ENCODE results near the gene ANKRD37.

DNA sequence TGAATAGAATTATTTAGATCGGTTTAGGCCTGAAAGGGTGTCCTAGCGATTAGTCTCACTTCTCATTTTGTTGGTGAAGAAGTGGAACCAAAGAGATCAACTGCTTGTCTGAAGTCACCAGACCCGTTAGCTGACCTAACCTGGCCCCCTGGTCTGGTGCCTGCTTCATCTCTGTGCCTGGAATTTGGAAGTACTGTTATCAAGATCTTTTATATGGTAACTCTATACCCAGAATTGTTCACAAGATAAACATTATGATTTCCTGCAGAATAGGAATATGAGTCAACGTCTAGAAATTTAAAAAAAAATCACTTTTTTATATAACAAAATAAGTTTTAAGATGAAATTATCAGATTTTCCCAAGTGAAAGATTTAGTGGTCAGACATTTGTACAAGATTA, 38.1 kb upstream of the ANKRD37 start:
- TF ChIP-seq, protein P1, sequence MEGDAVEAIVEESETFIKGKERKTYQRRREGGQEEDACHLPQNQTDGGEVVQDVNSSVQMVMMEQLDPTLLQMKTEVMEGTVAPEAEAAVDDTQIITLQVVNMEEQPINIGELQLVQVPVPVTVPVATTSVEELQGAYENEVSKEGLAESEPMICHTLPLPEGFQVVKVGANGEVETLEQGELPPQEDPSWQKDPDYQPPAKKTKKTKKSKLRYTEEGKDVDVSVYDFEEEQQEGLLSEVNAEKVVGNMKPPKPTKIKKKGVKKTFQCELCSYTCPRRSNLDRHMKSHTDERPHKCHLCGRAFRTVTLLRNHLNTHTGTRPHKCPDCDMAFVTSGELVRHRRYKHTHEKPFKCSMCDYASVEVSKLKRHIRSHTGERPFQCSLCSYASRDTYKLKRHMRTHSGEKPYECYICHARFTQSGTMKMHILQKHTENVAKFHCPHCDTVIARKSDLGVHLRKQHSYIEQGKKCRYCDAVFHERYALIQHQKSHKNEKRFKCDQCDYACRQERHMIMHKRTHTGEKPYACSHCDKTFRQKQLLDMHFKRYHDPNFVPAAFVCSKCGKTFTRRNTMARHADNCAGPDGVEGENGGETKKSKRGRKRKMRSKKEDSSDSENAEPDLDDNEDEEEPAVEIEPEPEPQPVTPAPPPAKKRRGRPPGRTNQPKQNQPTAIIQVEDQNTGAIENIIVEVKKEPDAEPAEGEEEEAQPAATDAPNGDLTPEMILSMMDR (IDR thresholded peaks at IDR 0.05) = no peak
- TF ChIP-seq, protein P2, sequence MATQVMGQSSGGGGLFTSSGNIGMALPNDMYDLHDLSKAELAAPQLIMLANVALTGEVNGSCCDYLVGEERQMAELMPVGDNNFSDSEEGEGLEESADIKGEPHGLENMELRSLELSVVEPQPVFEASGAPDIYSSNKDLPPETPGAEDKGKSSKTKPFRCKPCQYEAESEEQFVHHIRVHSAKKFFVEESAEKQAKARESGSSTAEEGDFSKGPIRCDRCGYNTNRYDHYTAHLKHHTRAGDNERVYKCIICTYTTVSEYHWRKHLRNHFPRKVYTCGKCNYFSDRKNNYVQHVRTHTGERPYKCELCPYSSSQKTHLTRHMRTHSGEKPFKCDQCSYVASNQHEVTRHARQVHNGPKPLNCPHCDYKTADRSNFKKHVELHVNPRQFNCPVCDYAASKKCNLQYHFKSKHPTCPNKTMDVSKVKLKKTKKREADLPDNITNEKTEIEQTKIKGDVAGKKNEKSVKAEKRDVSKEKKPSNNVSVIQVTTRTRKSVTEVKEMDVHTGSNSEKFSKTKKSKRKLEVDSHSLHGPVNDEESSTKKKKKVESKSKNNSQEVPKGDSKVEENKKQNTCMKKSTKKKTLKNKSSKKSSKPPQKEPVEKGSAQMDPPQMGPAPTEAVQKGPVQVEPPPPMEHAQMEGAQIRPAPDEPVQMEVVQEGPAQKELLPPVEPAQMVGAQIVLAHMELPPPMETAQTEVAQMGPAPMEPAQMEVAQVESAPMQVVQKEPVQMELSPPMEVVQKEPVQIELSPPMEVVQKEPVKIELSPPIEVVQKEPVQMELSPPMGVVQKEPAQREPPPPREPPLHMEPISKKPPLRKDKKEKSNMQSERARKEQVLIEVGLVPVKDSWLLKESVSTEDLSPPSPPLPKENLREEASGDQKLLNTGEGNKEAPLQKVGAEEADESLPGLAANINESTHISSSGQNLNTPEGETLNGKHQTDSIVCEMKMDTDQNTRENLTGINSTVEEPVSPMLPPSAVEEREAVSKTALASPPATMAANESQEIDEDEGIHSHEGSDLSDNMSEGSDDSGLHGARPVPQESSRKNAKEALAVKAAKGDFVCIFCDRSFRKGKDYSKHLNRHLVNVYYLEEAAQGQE (IDR thresholded peaks at IDR 0.05; ENCODE audit: insufficient read depth in 1 of 2, low read depth in 2 of 2, low read length in 1 of 2) = no peak

Data from Panc1 (cell line).